NCI-H187 treated with DMSO at 0.1 percent for 48 hours (cell line): ENCODE measurements around the gene CNTLN.
A peak's percentile ranks its signal among the peaks of the same experiment; 100 is the strongest.
"Not testable (repeated sequence)": the region's sequence is repeated elsewhere in the genome, so short reads cannot be mapped to it uniquely, and the experiment has no call there.

ENCODE experiments used
- DNase-seq: peaks from one replicate; lab custom pipeline; 2025; lab: John Stamatoyannopoulos, UW

CNTLN gene

DNA sequence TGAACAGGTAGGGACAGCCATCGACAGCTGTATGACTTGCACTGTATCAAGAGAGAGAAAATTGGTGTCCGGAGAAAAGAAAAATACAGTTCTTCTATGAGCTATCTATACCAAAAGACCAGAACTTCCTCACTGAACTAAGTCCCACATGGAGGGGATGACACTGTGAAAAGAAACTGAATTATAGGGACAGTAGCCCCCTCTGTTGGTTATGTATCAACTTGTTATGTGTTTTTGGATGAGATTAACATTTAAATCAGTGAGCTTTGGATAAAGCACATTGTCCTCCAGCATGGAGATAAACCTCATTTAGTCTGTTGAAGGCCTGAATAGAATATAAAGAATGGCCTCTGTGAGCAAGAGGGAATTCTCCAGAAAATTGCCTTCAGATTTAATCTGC lies 267.5 kb downstream of the CNTLN start:
- DNase-seq, result no peak

DNA sequence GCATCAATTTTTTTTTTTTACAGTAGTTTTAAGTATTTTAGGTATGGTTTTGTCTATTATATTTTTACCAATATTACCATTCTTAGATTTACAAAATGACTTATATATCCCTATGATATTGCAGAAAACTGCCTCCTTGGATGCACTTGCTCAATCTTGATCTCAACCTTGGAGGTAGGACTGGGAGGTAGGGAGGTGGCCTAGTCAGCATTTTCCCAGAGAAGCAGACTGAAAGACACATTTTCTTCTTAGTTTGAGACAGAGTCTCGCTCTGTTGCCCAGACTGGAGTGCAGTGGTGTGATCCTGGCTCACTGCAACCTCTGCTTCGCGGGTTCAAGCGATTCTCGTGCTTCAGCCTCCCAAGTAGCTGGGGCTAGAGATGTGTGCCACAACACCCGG lies 268.7 kb downstream of the CNTLN start:
- no peak for DNase-seq

DNA sequence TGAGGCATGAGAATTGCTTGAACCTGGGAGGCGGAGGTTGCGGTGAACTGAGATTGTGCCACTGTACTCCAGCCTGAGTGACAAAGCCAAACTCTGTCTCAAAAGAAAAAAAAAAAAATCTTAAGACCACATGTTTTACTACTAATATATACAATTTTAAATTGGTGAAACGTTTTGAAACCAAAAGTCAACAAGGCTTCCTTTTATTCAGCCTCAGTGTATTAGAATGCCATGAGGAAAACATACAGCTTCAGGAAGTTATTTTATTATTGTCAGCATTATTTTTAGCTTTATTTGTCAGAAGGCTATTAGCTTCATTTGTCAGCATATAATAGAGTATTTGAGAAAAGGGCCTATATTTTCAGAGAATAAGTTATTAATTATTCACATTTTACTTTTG lies 280.1 kb downstream of the CNTLN start:
- DNase-seq, result no peak

DNA sequence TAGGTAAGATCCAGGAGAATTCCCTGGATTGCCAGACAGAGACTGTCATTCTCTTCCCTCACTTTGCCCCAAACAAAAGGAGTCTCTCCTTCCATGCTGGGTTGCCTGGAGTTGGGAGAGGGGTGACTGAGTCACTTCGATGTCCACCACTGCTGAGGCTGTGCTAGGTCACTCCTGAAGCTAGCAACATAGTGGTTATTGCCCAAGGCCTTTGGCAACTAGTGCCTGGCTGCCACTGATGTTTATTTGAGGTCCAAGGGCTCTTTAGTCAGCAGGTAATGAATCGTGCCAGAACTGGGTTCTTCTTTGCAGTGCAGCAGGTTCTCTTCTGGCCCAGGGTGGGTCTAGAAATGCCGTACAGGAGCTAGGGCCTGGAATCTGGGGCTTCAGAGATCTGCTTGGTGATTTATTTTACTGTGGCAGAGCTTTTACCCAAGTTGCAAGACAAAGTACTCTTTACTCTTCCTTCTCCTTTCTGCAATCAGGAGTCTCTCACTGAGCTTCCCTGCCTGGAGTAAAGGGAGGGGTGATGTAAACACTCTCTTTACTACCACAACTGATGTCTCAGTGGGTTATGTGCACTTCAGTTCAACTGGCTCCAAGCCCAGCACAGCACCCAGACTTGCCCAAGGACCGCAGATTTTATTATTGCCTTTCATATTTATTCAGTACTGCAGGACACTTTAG lies 288.3 kb downstream of the CNTLN start:
- no peak for DNase-seq

DNA sequence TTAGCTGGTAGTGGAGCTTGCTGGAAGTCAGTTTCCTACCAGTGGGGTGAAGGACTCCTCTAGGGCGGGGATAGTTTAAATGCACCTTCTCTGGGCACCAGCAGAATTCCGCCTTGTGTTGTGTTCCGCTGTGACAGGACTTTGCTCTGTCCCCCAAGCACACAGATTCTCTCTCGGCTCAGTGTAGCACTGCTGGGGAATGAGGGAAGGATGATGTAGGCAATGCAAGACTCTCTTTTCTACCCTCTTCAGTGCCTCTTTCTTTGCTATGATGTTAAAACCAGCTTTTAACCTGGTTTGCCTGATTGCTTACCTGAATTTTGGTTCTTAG lies 288.8 kb downstream of the CNTLN start:
- no peak for DNase-seq

DNA sequence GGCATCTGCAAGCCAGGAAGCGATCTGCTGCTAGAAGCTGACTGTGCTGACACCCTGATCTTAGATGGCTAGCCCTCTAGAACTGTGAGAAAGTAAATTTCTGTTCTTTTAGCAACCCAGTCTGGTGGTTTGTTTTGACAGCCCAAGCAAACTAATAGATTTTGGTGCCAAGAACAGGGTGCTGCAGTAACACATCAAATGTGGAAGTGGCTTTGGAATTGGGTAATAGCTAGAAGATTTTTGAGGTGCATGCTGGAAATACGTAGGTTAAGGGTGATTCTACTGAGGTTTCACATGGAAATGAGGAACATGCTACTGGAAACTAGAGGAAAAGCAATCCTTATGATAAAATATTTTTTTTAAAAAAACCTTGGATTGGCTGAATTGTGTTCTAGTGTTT lies 290.5 kb downstream of the CNTLN start:
- DNase-seq, result no peak

DNA sequence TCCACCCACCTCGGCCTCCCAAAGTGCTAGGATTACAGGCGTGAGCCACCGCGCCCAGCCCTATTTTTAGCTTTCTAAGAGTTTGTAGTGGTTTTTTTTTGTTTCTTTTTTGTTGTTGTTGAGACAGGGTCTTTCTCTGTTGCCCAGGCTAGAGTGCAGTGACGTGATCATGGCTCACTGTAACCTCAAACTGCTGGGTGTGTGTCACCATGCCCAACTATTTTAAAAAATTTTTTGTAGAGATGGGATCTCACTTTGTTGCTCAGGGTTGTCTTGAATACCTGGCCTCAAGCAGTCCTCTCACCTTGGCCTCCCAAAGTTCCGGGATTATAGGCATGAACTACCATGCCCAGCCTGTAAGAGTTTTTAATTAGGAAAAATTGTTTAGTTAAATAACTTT lies 298.7 kb downstream of the CNTLN start:
- DNase-seq, result no peak

DNA sequence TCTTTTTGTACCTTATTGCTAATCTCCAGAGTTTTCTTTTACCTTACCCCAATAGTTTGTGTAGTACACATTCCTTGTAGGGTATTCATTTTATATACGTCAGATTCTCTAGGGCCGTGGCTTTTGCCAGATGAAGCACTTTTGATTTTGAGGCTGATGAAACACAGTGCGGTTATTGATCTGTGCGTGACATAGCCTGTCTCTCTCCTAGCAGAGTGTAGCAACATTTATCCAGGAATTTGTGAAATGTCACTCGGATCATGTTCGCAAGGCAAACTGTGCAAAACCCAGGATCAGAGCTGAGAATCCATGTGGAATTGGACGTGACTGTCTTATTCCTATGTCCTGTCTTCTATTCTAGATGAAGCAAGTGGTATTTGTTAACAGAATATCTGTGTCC lies 302.0 kb downstream of the CNTLN start:
- DNase-seq, result no peak

DNA sequence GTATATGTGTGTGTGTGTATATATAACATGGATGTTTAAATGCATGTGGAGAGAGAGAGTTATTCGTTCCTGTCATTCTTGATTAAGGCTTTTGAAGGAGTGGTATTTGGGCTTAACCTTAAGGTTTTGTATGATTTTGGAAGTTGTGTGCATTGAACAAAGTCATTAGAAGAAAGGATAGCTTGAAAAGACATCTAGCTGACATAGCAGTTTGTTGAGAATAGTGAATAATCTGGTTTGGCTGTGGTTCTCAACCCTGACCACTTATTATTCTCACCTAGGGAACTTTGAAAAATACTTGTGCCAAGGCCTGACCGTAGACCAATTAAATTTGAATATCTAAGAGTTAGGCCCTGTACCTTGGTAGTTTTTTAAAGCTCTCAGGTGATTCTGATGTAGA lies 303.0 kb downstream of the CNTLN start:
- no peak for DNase-seq

DNA sequence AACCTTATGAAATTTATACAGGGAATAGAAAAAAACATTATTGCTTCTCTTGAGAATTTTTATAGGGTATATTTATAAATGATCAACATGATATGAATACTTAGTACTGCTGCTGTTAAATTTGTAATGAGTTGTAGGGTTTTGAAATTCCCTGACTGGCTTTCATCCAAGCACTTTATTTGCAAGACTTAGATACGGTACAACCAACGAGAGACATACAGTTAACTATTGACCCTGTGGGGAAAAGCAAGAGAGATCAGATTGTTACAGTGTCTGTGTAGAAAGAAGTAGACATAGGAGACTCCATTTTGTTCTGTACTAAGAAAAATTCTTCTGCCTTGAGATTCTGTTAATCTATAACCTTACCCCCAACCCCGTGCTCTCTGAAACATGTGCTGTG lies 310.3 kb downstream of the CNTLN start:
- not testable (repeated sequence) for DNase-seq

DNA sequence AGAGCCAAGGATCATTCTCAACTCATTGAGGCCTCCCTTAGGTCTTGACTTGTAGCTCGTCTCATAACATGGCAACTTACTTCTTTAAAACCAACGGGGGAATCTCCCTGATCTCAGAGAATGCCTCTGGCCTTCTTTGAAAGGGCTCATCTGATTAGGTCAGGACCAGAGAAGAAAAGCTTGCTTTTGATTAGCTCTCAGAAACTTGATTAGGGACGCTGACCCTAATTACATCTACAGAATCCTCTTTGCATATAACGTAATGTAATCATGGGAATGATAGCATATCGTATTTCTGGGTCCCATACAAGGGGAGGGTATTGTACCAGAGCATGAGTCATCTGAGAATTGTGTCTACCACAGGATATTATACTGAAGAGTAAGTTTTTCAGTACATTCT lies 318.9 kb downstream of the CNTLN start:
- DNase-seq, result no peak

DNA sequence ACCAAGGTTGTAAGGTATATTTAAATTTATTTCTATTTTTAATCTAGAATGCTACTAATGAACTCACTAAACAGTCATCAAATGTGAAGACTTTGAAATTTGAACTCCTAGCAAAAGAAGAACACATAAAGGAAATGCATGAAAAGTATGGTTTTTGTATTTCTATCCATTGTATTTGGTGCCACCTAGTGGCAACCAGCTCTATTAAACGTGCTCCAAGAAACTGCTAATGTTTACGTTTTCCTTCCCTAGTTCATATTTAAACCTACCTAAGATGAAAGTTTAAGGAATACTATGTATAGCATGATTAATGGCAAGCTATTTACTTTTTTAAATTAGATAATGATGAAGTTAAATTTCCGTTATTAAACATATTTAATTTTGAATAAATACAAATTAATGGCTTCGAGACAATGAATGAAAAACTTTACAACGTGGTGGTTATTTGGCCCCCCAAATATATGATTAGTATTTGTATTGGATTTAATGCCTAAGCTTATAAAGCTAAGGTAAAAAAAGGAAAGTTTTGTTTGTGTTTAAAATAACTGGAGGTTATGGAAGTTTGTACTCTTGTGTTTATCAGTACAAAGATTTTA lies 328.1 kb downstream of the CNTLN start:
- DNase-seq, result peak; percentile 3

DNA sequence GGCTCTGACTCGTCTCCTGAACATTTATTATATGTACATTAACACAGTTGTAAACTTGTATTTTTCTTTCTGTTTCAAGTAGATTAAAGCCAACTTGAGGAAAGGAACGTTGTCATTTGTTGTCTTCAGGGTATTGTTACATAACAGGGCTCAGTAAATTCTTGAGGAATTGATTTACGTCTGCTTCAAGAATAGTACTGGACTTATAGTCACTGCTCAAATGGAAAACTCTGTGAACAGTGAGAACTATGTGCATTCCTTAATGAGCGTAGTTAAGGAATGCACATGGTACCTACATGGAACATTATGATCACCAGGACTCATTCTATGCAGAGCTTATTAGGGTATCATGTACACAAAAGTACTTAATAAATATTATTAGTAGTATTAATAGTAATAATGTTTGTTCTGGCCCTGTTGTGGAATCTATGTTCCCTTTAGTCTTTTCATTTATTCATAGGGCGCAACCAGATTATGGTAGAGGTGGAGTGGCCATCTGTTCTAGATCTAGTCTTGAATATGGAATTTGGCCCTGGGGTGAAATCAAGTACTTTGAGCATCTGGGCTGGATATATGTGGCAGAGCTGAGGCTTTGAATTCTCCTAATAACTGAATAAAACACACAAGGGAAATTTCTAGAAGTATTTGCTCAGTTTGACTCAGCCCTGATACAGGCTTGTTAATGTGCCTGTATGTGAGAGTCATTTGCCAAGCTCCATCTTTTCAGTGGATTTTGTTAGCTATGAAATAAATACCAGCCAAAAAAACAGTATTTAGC lies 335.4 kb downstream of the CNTLN start:
- DNase-seq, result no peak

DNA sequence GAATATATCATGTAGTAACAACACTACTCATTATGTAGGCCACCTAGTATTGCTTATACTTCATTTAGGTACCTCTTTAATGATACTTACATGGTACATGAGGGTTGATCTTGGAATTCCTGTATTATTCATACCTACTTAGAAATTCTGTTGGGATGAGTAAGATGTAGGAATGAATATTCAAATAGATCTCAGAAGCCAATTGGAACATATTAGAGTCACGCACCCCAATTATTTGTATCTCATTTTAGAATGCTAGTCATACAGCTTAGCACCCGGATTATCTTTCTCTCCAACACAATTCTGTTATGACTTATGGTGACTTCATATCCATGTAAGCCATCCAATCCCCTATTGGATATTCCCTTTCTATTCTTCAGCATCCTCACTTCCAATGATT lies 337.3 kb downstream of the CNTLN start:
- DNase-seq, result no peak

DNA sequence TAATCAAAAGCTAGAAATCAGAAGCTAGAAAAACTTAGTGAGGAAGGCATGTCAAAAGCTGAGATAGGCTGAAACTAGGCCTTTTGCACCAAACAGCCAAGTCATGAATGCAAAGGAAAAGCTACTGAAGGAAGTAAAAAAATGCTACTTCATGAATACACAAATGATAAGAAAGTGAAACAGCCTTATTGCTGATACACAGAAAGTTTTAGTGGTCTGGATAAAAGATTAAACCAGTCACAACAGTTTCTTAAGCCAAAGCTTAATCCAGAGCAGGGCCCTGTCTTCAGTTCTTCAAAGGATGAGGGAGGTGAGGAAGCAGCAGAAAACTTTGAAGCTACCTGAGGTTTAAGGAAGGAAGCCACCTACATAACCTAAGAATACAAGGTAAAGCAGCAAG lies 341.6 kb downstream of the CNTLN start:
- DNase-seq, result no peak

DNA sequence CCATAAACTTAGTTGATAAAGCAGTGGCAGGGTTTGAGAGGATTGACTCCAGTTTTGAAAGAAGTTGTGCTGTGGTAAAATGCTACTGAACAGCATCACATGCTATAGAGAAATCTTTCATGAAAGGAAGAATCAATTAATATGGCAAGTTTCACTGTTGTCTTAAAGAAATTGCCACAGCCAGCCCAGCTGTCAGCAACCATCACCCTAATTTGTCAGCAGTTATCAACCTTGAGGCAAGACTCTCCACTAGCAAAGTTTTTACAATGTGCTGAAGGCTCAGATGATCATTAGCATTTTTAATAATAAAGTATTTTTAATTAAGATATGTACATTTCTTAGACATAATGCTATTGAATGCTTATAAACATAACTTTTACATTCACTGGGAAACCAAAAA lies 343.0 kb downstream of the CNTLN start:
- no peak for DNase-seq

DNA sequence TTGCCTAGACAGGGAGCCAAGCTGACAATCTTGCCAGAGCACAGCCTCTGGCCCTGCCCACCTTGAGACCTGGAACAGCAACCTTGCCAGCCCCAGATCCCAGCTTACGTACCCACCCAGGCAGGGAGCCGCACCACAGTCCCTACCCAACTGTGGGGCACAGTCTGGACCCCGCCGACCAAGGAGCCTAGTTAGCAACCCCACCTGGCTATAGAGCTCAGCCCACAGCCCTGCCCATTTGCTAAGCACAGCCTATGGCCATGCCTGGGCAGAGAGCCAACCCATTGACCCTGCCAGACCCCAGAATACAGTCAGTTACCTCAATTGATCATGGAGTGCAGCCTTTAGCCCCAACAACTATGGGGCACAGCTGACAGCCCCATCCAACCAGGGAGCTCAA lies 346.1 kb downstream of the CNTLN start:
- DNase-seq, result no peak

DNA sequence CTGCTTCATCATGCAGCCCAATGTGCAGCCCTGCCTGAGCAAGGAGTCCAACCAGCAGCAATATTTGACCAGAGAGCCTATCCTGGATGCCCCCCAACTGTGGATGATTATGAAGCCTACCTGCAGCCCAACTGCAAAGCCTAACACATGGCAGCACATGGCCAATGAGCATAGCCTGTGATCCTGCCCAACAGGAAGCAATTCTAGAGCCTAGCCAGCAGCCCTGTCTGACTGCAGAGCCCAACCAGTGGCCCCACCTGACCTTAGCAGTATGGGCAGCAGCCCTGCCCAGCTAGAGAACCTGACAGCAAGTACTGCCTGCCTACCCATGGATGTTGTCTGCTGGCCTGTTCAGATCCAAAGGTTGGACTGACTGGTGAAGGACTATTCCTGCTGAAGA lies 346.7 kb downstream of the CNTLN start:
- no peak for DNase-seq

DNA sequence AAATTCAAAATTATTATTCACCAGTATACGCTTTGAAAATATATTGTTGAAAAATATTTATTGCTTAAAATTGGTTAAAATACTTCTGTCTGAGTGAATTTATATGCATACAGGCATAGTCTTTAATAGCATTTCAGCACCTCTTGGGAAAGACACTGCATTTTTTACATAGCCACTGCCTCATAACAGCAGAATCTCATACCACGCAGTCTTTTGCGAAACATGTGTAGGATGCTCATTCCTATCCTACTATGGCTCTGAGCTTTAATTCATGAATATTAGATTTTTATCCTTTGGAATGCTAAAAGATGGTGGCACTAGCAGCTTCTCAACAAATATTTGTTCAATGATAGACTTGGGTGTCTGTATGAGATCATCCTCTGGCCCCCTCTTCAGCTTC lies 350.1 kb downstream of the CNTLN start:
- DNase-seq, result no peak

DNA sequence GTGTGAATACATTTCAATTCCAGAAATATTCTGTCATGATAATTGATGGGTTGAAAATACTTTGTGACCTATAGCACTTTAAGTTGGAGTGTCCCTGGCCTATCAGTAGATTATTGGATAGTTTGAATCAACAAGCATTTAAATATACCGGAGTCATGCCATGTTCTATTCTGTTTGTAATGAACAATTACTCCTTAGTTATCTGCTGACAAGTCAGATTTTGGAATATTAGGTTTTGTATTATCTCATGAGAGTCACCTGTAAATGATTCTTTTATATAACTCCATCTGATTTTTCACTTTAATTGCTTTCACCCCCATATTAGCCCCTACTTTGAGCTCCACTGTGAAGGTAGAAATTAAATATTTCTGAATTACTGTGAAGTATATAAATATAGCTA lies 351.6 kb downstream of the CNTLN start:
- DNase-seq, result no peak

DNA sequence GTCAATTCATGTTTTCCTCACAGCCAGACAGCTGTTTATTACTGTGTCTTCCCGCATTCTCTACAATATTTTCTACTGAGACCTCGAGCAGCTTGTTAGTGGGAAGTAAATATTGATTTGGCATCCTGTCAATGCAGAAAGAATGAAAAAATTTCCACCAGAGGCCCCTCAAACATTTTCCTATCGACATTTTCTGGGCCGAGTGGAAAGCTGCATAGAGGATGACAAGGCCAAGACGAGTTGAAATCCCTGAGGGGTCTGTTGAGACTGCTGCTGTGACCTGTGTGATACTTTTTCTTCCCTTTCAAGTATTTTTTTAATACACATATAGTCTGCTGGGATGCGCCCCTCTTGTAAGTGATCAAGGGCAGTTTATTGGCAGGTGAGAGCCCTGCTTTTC lies 352.6 kb downstream of the CNTLN start:
- DNase-seq, result no peak

DNA sequence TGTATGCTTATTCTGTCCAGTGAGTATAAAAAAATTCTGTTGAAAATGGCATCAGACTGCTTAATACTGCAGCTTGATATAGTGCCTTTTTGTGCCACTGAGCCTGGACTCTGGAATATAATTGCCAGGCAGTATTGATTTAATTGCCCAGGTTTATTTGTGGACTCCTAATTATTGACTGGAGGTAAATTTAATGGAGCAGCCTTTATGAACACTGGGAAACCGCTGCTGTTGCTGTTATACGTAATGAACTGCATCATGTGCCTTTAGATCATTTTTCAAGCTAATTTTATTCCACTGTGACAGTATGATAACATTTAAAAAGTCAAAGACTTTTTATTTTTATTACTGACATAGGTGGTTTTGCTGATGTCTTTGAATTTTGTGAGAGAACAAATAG lies 353.8 kb downstream of the CNTLN start:
- DNase-seq, result no peak

DNA sequence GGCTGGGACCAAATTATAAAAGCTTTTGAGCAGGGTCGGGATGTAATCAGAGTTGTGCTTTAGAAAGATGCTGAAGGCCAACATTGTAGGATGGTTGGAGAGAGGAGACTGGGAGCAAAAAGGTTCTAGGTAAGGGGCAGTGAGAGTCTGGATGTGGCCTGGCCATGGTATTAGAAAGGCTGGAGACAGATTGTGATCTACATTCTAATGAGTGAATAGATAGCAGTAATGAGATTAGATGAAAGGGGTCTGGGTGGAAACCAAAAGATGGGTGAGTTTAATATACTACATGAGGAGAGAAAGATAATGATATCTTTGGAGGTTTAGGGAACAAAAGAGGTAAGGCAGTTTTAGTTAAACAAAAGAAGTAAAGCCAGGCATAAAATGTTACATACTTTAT lies 355.3 kb downstream of the CNTLN start:
- no peak for DNase-seq

DNA sequence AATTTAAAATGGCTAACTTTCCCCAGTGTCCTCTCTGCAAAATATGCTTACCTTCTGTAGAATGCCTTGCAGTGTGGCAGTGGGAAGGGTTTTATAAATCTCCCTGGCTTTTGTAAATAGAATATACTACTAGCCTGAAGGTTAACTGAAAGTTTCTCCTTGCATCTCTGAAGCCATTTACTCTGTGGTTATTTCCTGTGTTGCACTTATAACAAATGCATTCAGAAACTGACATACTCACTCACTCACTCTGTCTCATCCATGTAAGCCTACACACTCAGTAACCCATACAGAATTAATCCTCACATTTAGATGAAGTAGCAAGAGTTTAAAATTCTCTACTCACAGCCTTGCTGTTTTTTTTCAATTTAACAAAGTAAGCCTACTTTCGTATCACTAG lies 356.9 kb downstream of the CNTLN start:
- no peak for DNase-seq
